H9 (cell line): ENCODE data around the gene SEMA5A. TPM values are rescaled to one million over a fixed set of nuclear protein-coding genes. Genes with fewer than 3 reads are reported as not detected.

Experiments
- DNase-seq: peaks from one replicate; pipeline ENCODE4 v3.0.0-alpha.2; 2017
- H2AFZ ChIP-seq: one replicate; pipeline ENCODE4 v1.6.1; 2013; ENCODE audit warnings: mild to moderate bottlenecking, low read length, control low read depth, moderate library complexity
- H2AK5ac ChIP-seq: 2 replicates; pipeline ENCODE4 v1.6.1; 2013; ENCODE audit warnings: low read length, control low read depth, mixed read lengths; ENCODE audit not compliant: insufficient read length
- H2BK120ac ChIP-seq: one replicate; pipeline ENCODE4 v1.6.1; 2013; ENCODE audit warnings: low read depth, mild to moderate bottlenecking, low read length, control low read depth, inconsistent platforms; ENCODE audit not compliant: poor library complexity, severe bottlenecking
- H2BK12ac ChIP-seq: 2 replicates; pipeline ENCODE4 v1.6.1; 2013; ENCODE audit warnings: low read length, control low read depth, mixed read lengths, low read depth; ENCODE audit not compliant: insufficient read length
- H2BK15ac ChIP-seq: 2 replicates; pipeline ENCODE4 v1.6.1; 2013; ENCODE audit warnings: low read depth, low read length, control low read depth
- H2BK20ac ChIP-seq: one replicate; pipeline ENCODE4 v1.6.1; 2013; ENCODE audit warnings: low read depth, mild to moderate bottlenecking, low read length, control low read depth, inconsistent platforms; ENCODE audit not compliant: poor library complexity, severe bottlenecking
- H2BK5ac ChIP-seq: 2 replicates; pipeline ENCODE4 v1.6.1; 2013; ENCODE audit warnings: low read length, control low read depth, mixed read lengths; ENCODE audit not compliant: insufficient read length
- H3K14ac ChIP-seq: 2 replicates; pipeline ENCODE4 v1.6.1; 2013; ENCODE audit warnings: low read length, control low read depth; ENCODE audit not compliant: insufficient read depth
- H3K18ac ChIP-seq: 2 replicates; pipeline ENCODE4 v1.6.1; 2013; ENCODE audit warnings: low read depth, mild to moderate bottlenecking, mixed read lengths, low read length, control low read depth; ENCODE audit not compliant: insufficient read length
- H3K23ac ChIP-seq: 2 replicates; pipeline ENCODE4 v1.6.1; 2013; ENCODE audit warnings: low read length, control low read depth, mixed read lengths, low read depth; ENCODE audit not compliant: insufficient read length
- H3K23me2 ChIP-seq: 2 replicates; pipeline ENCODE4 v1.6.1; 2013; ENCODE audit warnings: low read depth, mild to moderate bottlenecking, mixed read lengths, low read length, control low read depth; ENCODE audit not compliant: insufficient read length, poor library complexity, severe bottlenecking
- H3K27ac ChIP-seq: 2 replicates; pipeline ENCODE4 v1.5.1; 2013; ENCODE audit warnings: low read length, control low read depth, mixed read lengths, low read depth; ENCODE audit not compliant: insufficient read length
- H3K27me3 ChIP-seq: 2 replicates; pipeline ENCODE4 v1.6.1; 2013; ENCODE audit warnings: low read length, control low read depth, inconsistent platforms; ENCODE audit not compliant: insufficient read depth
- H3K4ac ChIP-seq: 2 replicates; pipeline ENCODE4 v1.6.1; 2013; ENCODE audit warnings: low read depth, mild to moderate bottlenecking, control low read depth, inconsistent platforms, low read length, moderate library complexity
- H3K4me1 ChIP-seq: 2 replicates; pipeline ENCODE4 v1.6.1; 2013; ENCODE audit warnings: low read length, control low read depth, inconsistent platforms; ENCODE audit not compliant: insufficient read depth
- H3K4me2 ChIP-seq: 2 replicates; pipeline ENCODE4 v1.6.1; 2013; ENCODE audit warnings: low read length, control low read depth, mixed read lengths; ENCODE audit not compliant: insufficient read length, insufficient read depth
- H3K56ac ChIP-seq: 2 replicates; pipeline ENCODE4 v1.6.1; 2013; ENCODE audit warnings: low read depth, mild to moderate bottlenecking, mixed read lengths, low read length, control low read depth; ENCODE audit not compliant: insufficient read length
- H3K79me1 ChIP-seq: 2 replicates; pipeline ENCODE4 v1.6.1; 2013; ENCODE audit warnings: low read depth, mild to moderate bottlenecking, moderate library complexity, low read length, control low read depth, inconsistent platforms; ENCODE audit not compliant: insufficient read depth, poor library complexity, severe bottlenecking
- H3K79me2 ChIP-seq: 2 replicates; pipeline ENCODE4 v1.6.1; 2013; ENCODE audit warnings: low read length, control low read depth, inconsistent platforms; ENCODE audit not compliant: insufficient read depth
- H3K9ac ChIP-seq: 2 replicates; pipeline ENCODE4 v1.6.1; 2013; ENCODE audit warnings: low read length, control low read depth, mixed read lengths; ENCODE audit not compliant: insufficient read length; ENCODE audit errors: extremely low read depth
- H3K9me3 ChIP-seq: one replicate; pipeline ENCODE4 v1.6.1; 2013; ENCODE audit warnings: low read depth, low read length, inconsistent platforms; ENCODE audit not compliant: control insufficient read depth
- H3T11ph ChIP-seq: one replicate; pipeline ENCODE4 v1.6.1; 2013; ENCODE audit warnings: mild to moderate bottlenecking, low read length, control low read depth, inconsistent platforms
- H4K20me1 ChIP-seq: one replicate; pipeline ENCODE4 v1.6.1; 2013; ENCODE audit not compliant: control insufficient read depth, insufficient read length, insufficient read depth
- H4K5ac ChIP-seq: 2 replicates; pipeline ENCODE4 v1.6.1; 2013; ENCODE audit warnings: low read depth, mild to moderate bottlenecking, mixed read lengths, low read length, control low read depth; ENCODE audit not compliant: insufficient read length
- H4K8ac ChIP-seq: replicated peaks from 2 replicates; pipeline ENCODE4 v1.6.1; 2013; ENCODE audit warnings: low read length, control low read depth, mixed read lengths, low read depth; ENCODE audit not compliant: insufficient read length
- H4K91ac ChIP-seq: 2 replicates; pipeline ENCODE4 v1.6.1; 2013; ENCODE audit warnings: low read depth, mild to moderate bottlenecking, moderate library complexity, mixed read lengths, low read length, control low read depth; ENCODE audit not compliant: insufficient read length
- H3K27ac Mint-ChIP-seq, 3 experiments: 2 replicates in 2 of 3; 3 replicates in 1 of 3; pipeline ENCODE4 v1.8.0; 2020 to 2021; ENCODE audit warnings: mixed read lengths in 3 of 3, mild to moderate bottlenecking in 1 of 3, moderate library complexity in 1 of 3
- H3K27me3 Mint-ChIP-seq: 2 replicates; pipeline ENCODE4 v1.8.0; 2021; ENCODE audit warnings: low read depth, mild to moderate bottlenecking, moderate library complexity, mixed read lengths
- H3K36me3 Mint-ChIP-seq, 3 experiments: 2 replicates in 2 of 3; 3 replicates in 1 of 3; pipeline ENCODE4 v1.8.0; 2020 to 2021; ENCODE audit warnings: low read depth in 3 of 3, mixed read lengths in 3 of 3; ENCODE audit not compliant: insufficient read depth in 1 of 3
- H3K4me1 Mint-ChIP-seq, 2 experiments: 2 replicates each; pipeline ENCODE4 v1.8.0; 2020; ENCODE audit warnings: mixed read lengths in 2 of 2
- H3K4me3 Mint-ChIP-seq, 2 experiments: 2 replicates in 1 of 2; 3 replicates in 1 of 2; pipeline ENCODE4 v1.8.0; 2020 to 2021; ENCODE audit warnings: mild to moderate bottlenecking in 2 of 2, mixed read lengths in 2 of 2, moderate library complexity in 1 of 2
- H3K9me3 Mint-ChIP-seq, 2 experiments: 2 replicates in 1 of 2; 3 replicates in 1 of 2; pipeline ENCODE4 v1.8.0; 2020; ENCODE audit warnings: mild to moderate bottlenecking in 2 of 2, mixed read lengths in 2 of 2, moderate library complexity in 1 of 2
- WGBS: extraction: QIAGEN DNeasy Blood & Tissue Kit; methylation state at CpG from one replicate; pipeline ENCODE4 v1.1.7; 2013; ENCODE audit warnings: missing lambda C conversion rate, low lambda C conversion rate, mixed read lengths; ENCODE audit not compliant: insufficient read length; ENCODE audit errors: extremely low coverage; 5-methylcytosine and 5-hydroxymethylcytosine counted together
- total RNA-seq: library from RNA; stranded (reverse); gene quantifications from 2 replicates; pipeline ENCODE4 v1.2.1, GENCODE V29; 2021
- TF ChIP-seq, protein P1 (sequence below): fragments of 200-600 bp; sonication (generic); conservative IDR thresholded peaks from 3 replicates; pipeline ENCODE4 v1.8.0; 2021; ENCODE audit warnings: antibody characterized with exemption, mild to moderate bottlenecking

SEMA5A gene
- total RNA-seq, 1 experiment from 2014 or later: 4.3 TPM

GRCh38 chr5:9169557-9169902 lies 376.3 kb downstream of the SEMA5A start:
- Histone ChIP-seq H4K91ac (no peak overlapping the region), H2AFZ (no peak overlapping the region), H2BK12ac (no peak overlapping the region), H3K23me2 (no peaks in the 10 kb centered on the region), H3K56ac (no peak overlapping the region), H3K79me1 (no peaks in the 10 kb centered on the region), H3K4me2 (no peak overlapping the region), H3T11ph (no peak overlapping the region), H2BK5ac (no peak overlapping the region), H4K8ac (no peak overlapping the region), H2BK15ac (no peak overlapping the region), H3K4ac (no peak overlapping the region), H3K9ac (no peak overlapping the region), H3K27ac (no peak overlapping the region), H2BK120ac (no peak overlapping the region), H3K27me3 (no peaks in the 10 kb centered on the region), H4K5ac (no peak overlapping the region), H2BK20ac (no peak overlapping the region), H2AK5ac (no peak overlapping the region), H4K20me1 (no peaks in the 10 kb centered on the region), H3K79me2 (no peaks in the 10 kb centered on the region), H3K23ac (no peak overlapping the region), H3K9me3 (no peaks in the 10 kb centered on the region), H3K14ac (no peak overlapping the region), H3K4me1 (peaks cover 3% of the 10 kb centered on the region; the same call in 1 of the 2 replicates), H3K18ac (no peak overlapping the region)
- Mint-ChIP-seq H3K4me1 (peaks cover 12 to 13% of the 10 kb centered on the region in 2 experiments), H3K4me3 (no peak overlapping the region), H3K27ac (no peak overlapping the region), H3K27me3 (no peaks in the 10 kb centered on the region), H3K9me3 (no peaks in the 10 kb centered on the region; a peak in 1 of 5 replicates), H3K36me3 (peaks cover 0 to 4% (median 0%) of the 10 kb centered on the region in 3 experiments; a peak in 2 of 7 replicates)
- TF ChIP-seq, protein P1, sequence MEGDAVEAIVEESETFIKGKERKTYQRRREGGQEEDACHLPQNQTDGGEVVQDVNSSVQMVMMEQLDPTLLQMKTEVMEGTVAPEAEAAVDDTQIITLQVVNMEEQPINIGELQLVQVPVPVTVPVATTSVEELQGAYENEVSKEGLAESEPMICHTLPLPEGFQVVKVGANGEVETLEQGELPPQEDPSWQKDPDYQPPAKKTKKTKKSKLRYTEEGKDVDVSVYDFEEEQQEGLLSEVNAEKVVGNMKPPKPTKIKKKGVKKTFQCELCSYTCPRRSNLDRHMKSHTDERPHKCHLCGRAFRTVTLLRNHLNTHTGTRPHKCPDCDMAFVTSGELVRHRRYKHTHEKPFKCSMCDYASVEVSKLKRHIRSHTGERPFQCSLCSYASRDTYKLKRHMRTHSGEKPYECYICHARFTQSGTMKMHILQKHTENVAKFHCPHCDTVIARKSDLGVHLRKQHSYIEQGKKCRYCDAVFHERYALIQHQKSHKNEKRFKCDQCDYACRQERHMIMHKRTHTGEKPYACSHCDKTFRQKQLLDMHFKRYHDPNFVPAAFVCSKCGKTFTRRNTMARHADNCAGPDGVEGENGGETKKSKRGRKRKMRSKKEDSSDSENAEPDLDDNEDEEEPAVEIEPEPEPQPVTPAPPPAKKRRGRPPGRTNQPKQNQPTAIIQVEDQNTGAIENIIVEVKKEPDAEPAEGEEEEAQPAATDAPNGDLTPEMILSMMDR: no peak
- no peak for DNase-seq
- WGBS: no CpG with 5 or more reads among the region's 1 CpG
